Stimulated activated naive B cell treated with anti-CD40 and anti-IgM and Interleukin-4, amounts not matched to agents 10 μg/mL and 1 μg/mL and 100 μg/mL, for 72 hours (primary cell): Measurements from ENCODE around the gene ZMYM5.
"Not testable (repeated sequence)": the region's sequence is repeated elsewhere in the genome, so short reads cannot be mapped to it uniquely, and the experiment has no call there.

ENCODE experiments used
- ATAC-seq, 2 donors: fragments of 150-1000 bp; cut with Tn5 transposase; replicated peaks; 2 replicates each; pipeline ENCODE4 v1.10.0; 2021; ENCODE audit warnings: moderate library complexity in 1 of 2
- DNase-seq: peaks from one replicate; pipeline ENCODE4 v3.0.0; 2021
- H3K27ac Mint-ChIP-seq: one replicate; pipeline ENCODE4 v1.8.0; 2022; ENCODE audit warnings: mild to moderate bottlenecking, mixed read lengths
- H3K27me3 Mint-ChIP-seq, 2 donors: one replicate each; pipeline ENCODE4 v1.8.0; 2022; ENCODE audit warnings: mixed read lengths in 2 of 2
- H3K36me3 Mint-ChIP-seq, 2 donors: one replicate each; pipeline ENCODE4 v1.8.0; 2022; ENCODE audit warnings: mixed read lengths in 2 of 2, mild to moderate bottlenecking in 1 of 2
- H3K4me1 Mint-ChIP-seq, 2 donors: one replicate each; pipeline ENCODE4 v1.8.0; 2022; ENCODE audit warnings: mixed read lengths in 2 of 2, mild to moderate bottlenecking in 1 of 2
- H3K4me3 Mint-ChIP-seq, 2 donors: one replicate each; pipeline ENCODE4 v1.8.0; 2022; ENCODE audit warnings: mild to moderate bottlenecking in 2 of 2, mixed read lengths in 2 of 2, moderate library complexity in 1 of 2
- H3K9me3 Mint-ChIP-seq, 2 donors: one replicate each; pipeline ENCODE4 v1.8.0; 2022; ENCODE audit warnings: mixed read lengths in 2 of 2, mild to moderate bottlenecking in 1 of 2

The ZMYM5 gene

GRCh38 chr13:19863323-19864023 is at the start of gene ZMYM5:
TSS of gene ZMYM5 (minus strand) at chr13:19863649. CDS start at chr13:19852180, 11,469 bp downstream.
- Mint-ChIP-seq H3K4me3 (peak within 1 kb of the TSS; percentile 92 to 97), H3K27ac (peak within 1 kb of the TSS; percentile 98), H3K27me3 (no peaks in the 10 kb centered on the region), H3K36me3 (peaks cover 7 to 25% of the 10 kb centered on the region in 2 donors), H3K4me1 (peaks cover 15 to 30% of the 10 kb centered on the region in 2 donors), H3K9me3 (no peaks in the 10 kb centered on the region)
- ATAC-seq (peak; percentile 85 to 87), DNase-seq (peak; percentile 99)

GRCh38 chr13:19910336-19911072 is 47.1 kb upstream of the ZMYM5 start:
- H3K9me3 Mint-ChIP-seq = no peaks in the 10 kb centered on the region
- no peak for DNase-seq

GRCh38 chr13:19908350-19908986 is 45.0 kb upstream of the ZMYM5 start:
- Mint-ChIP-seq H3K36me3 (no peaks in the 10 kb centered on the region), H3K9me3 (no peaks in the 10 kb centered on the region), H3K4me3 (no peak overlapping the region), H3K27ac (no peak overlapping the region), H3K4me1 (no peaks in the 10 kb centered on the region), H3K27me3 (no peaks in the 10 kb centered on the region)
- ATAC-seq (no peak), DNase-seq (no peak)

More at GRCh38 chr13:19910336-19911072, 47.1 kb upstream of the ZMYM5 start:
- no peak for ATAC-seq
- no peaks in the 10 kb centered on the region for H3K36me3 Mint-ChIP-seq
- no peak overlapping the region for H3K4me3 Mint-ChIP-seq
- H3K27ac Mint-ChIP-seq = no peak overlapping the region
- no peaks in the 10 kb centered on the region for H3K4me1 Mint-ChIP-seq
- no peaks in the 10 kb centered on the region for H3K27me3 Mint-ChIP-seq

- ATAC-seq, H3K27ac Mint-ChIP-seq, H3K9me3 Mint-ChIP-seq, DNase-seq, H3K36me3 Mint-ChIP-seq, H3K4me3 Mint-ChIP-seq, H3K4me1 Mint-ChIP-seq, H3K27me3 Mint-ChIP-seq: not testable (repeated sequence)
Measured at GRCh38 chr13:19905487-19906195, 42.2 kb upstream of the ZMYM5 start.

GRCh38 chr13:19890030-19890429 is 26.6 kb upstream of the ZMYM5 start:
- Mint-ChIP-seq H3K36me3 (no peaks in the 10 kb centered on the region), H3K4me1 (no peaks in the 10 kb centered on the region), H3K27ac (no peak overlapping the region), H3K4me3 (no peak overlapping the region), H3K9me3 (no peaks in the 10 kb centered on the region), H3K27me3 (no peaks in the 10 kb centered on the region)
- ATAC-seq = no peak
- no peak for DNase-seq

GRCh38 chr13:19888799-19889198 is 25.4 kb upstream of the ZMYM5 start:
- Mint-ChIP-seq H3K4me1 (no peaks in the 10 kb centered on the region), H3K27ac (no peak overlapping the region), H3K36me3 (no peaks in the 10 kb centered on the region), H3K4me3 (no peak overlapping the region), H3K27me3 (no peaks in the 10 kb centered on the region), H3K9me3 (peaks cover 0 to 5% of the 10 kb centered on the region in 2 donors)
- no peak for DNase-seq
- no peak for ATAC-seq

GRCh38 chr13:19882231-19882630 is 18.8 kb upstream of the ZMYM5 start:
- no peaks in the 10 kb centered on the region for H3K4me1 Mint-ChIP-seq
- DNase-seq (no peak), ATAC-seq (no peak)
- no peak overlapping the region for H3K4me3 Mint-ChIP-seq
- H3K27me3 Mint-ChIP-seq = no peaks in the 10 kb centered on the region
- peaks cover 0 to 5% of the 10 kb centered on the region in 2 donors for H3K9me3 Mint-ChIP-seq
- no peaks in the 10 kb centered on the region for H3K36me3 Mint-ChIP-seq
- no peak overlapping the region for H3K27ac Mint-ChIP-seq

- Mint-ChIP-seq H3K27ac (no peak overlapping the region), H3K4me1 (no peaks in the 10 kb centered on the region), H3K36me3 (no peaks in the 10 kb centered on the region), H3K27me3 (no peaks in the 10 kb centered on the region), H3K4me3 (no peak overlapping the region), H3K9me3 (peaks cover 0 to 5% of the 10 kb centered on the region in 2 donors)
- DNase-seq (no peak), ATAC-seq (no peak)
Measured at GRCh38 chr13:19881641-19882040, 18.2 kb upstream of the ZMYM5 start.

- H3K9me3 Mint-ChIP-seq = no peaks in the 10 kb centered on the region
- H3K36me3 Mint-ChIP-seq = peaks cover 0 to 14% of the 10 kb centered on the region in 2 donors
- H3K4me3 Mint-ChIP-seq = peak overlapping the region; percentile 92 to 93
- H3K27ac Mint-ChIP-seq = peak overlapping the region; percentile 98
- H3K27me3 Mint-ChIP-seq = no peaks in the 10 kb centered on the region
- ATAC-seq (peak; percentile 12 to 15), DNase-seq (peak; percentile 65)
- peaks cover 13 to 25% of the 10 kb centered on the region in 2 donors for H3K4me1 Mint-ChIP-seq
Measured at GRCh38 chr13:19864746-19865309, 1.4 kb upstream of the ZMYM5 start.

- Mint-ChIP-seq H3K4me3 (peak overlapping the region; percentile 92 to 93), H3K27ac (peak overlapping the region; percentile 98), H3K4me1 (peaks cover 14 to 28% of the 10 kb centered on the region in 2 donors), H3K27me3 (no peaks in the 10 kb centered on the region), H3K36me3 (peaks cover 3 to 18% of the 10 kb centered on the region in 2 donors), H3K9me3 (no peaks in the 10 kb centered on the region)
- ATAC-seq = peak; percentile 38 to 47
- peak; percentile 78 for DNase-seq
Measured at GRCh38 chr13:19864024-19864745, 736 bp upstream of the ZMYM5 start.

GRCh38 chr13:19862481-19863313 is 752 bp downstream of the ZMYM5 start:
- Mint-ChIP-seq H3K27ac (peak overlapping the region; percentile 97), H3K9me3 (no peaks in the 10 kb centered on the region), H3K4me3 (peak overlapping the region; percentile 92 to 97), H3K36me3 (peaks cover 10 to 27% of the 10 kb centered on the region in 2 donors), H3K4me1 (peaks cover 15 to 30% of the 10 kb centered on the region in 2 donors), H3K27me3 (no peaks in the 10 kb centered on the region)
- DNase-seq (peak; percentile 35), ATAC-seq (peak; percentile 2 to 8)

- peaks cover 17 to 33% of the 10 kb centered on the region in 2 donors for H3K36me3 Mint-ChIP-seq
- peaks cover 15 to 35% of the 10 kb centered on the region in 2 donors for H3K4me1 Mint-ChIP-seq
- no peaks in the 10 kb centered on the region for H3K27me3 Mint-ChIP-seq
Measured at GRCh38 chr13:19861762-19862161, 1.7 kb downstream of the ZMYM5 start.

More at GRCh38 chr13:19861762-19862161, 1.7 kb downstream of the ZMYM5 start:
- H3K27ac Mint-ChIP-seq = peak overlapping the region; percentile 97
- ATAC-seq (no peak), DNase-seq (no peak)
- no peaks in the 10 kb centered on the region for H3K9me3 Mint-ChIP-seq
- H3K4me3 Mint-ChIP-seq = peak overlapping the region; percentile 92 to 97
